Astrocyte (in vitro differentiated cells and primary cell): ENCODE results near the gene PIM2. TPM values are rescaled to one million over a fixed set of nuclear protein-coding genes. Genes with fewer than 3 reads are reported as not detected.

Experiments
- DNase-seq: peaks from one replicate; pipeline ENCODE4 v3.0.0-alpha.2; 2010; ENCODE audit warnings: low read depth
- FAIRE-seq: peaks from 2 replicates; lab custom pipeline; 2011; peaks lifted over from hg19 to GRCh38; lab: Jason Lieb, UNC
- H2AFZ ChIP-seq: 2 replicates; pipeline ENCODE4 v1.6.0; 2012; ENCODE audit warnings: low read depth, low read length, inconsistent platforms
- H3K27ac ChIP-seq: 2 replicates; pipeline ENCODE4 v1.5.1; 2011; ENCODE audit warnings: low read depth, low read length, inconsistent platforms
- H3K27me3 ChIP-seq: 2 replicates; pipeline ENCODE4 v1.6.0; 2011; ENCODE audit warnings: low read length, inconsistent platforms; ENCODE audit not compliant: insufficient read depth
- H3K36me3 ChIP-seq: 2 replicates; pipeline ENCODE4 v1.5.1; 2011; ENCODE audit warnings: low read length, inconsistent platforms; ENCODE audit not compliant: insufficient read depth
- H3K4me1 ChIP-seq: 2 replicates; pipeline ENCODE4 v1.5.1; 2011; ENCODE audit warnings: low read length, inconsistent platforms; ENCODE audit not compliant: insufficient read depth
- H3K4me2 ChIP-seq: 2 replicates; pipeline ENCODE4 v1.6.0; 2012; ENCODE audit warnings: low read length, inconsistent platforms
- H3K4me3 ChIP-seq: 2 replicates; pipeline ENCODE4 v1.5.1; 2011; ENCODE audit warnings: low read depth, mild to moderate bottlenecking, low read length, inconsistent platforms; ENCODE audit not compliant: insufficient read depth
- H3K79me2 ChIP-seq: 2 replicates; pipeline ENCODE4 v1.6.0; 2012; ENCODE audit warnings: mild to moderate bottlenecking, low read length, inconsistent platforms; ENCODE audit not compliant: insufficient read depth
- H3K9ac ChIP-seq: 2 replicates; pipeline ENCODE4 v1.6.0; 2012; ENCODE audit warnings: mild to moderate bottlenecking, low read length, inconsistent platforms
- H3K9me3 ChIP-seq: 2 replicates; pipeline ENCODE4 v1.5.1; 2012; ENCODE audit warnings: low read depth, mild to moderate bottlenecking, low read length, inconsistent platforms; ENCODE audit not compliant: insufficient read depth
- H4K20me1 ChIP-seq: 2 replicates; pipeline ENCODE4 v1.6.0; 2012; ENCODE audit warnings: low read length, inconsistent platforms; ENCODE audit not compliant: insufficient read depth
- H3K27ac Mint-ChIP-seq: one replicate; pipeline ENCODE4 v1.8.0; 2021; ENCODE audit warnings: mild to moderate bottlenecking, mixed read lengths; ENCODE audit not compliant: unreplicated experiment
- H3K27me3 Mint-ChIP-seq: one replicate; pipeline ENCODE4 v1.8.0; 2021; ENCODE audit warnings: low read depth, mixed read lengths; ENCODE audit not compliant: unreplicated experiment
- H3K36me3 Mint-ChIP-seq: one replicate; pipeline ENCODE4 v1.8.0; 2021; ENCODE audit warnings: low read depth, mixed read lengths; ENCODE audit not compliant: unreplicated experiment
- H3K4me1 Mint-ChIP-seq: one replicate; pipeline ENCODE4 v1.8.0; 2021; ENCODE audit warnings: low read depth, mixed read lengths; ENCODE audit not compliant: unreplicated experiment
- H3K4me3 Mint-ChIP-seq: one replicate; pipeline ENCODE4 v1.8.0; 2021; ENCODE audit warnings: mild to moderate bottlenecking, moderate library complexity, mixed read lengths; ENCODE audit not compliant: unreplicated experiment
- H3K9me3 Mint-ChIP-seq: one replicate; pipeline ENCODE4 v1.8.0; 2021; ENCODE audit warnings: mild to moderate bottlenecking, mixed read lengths; ENCODE audit not compliant: unreplicated experiment
- CTCF ChIP-seq: IDR thresholded peaks from 2 replicates; pipeline ENCODE4 v1.5.1; 2011; ENCODE audit warnings: low read depth, mild to moderate bottlenecking, inconsistent platforms, low read length, moderate library complexity; ENCODE audit not compliant: insufficient read depth
- EZH2 ChIP-seq: IDR thresholded peaks from 2 replicates; pipeline ENCODE4 v1.6.1; 2012; ENCODE audit warnings: mild to moderate bottlenecking, low read length, inconsistent platforms; ENCODE audit not compliant: insufficient read depth
- total RNA-seq: library from RNA; stranded (reverse); gene quantifications from 2 replicates; pipeline ENCODE4 v1.2.1, GENCODE V29; 2021

Gene PIM2
- total RNA-seq, 1 donor from 2014 or later, result 13.4 TPM

GRCh38 chrX:48919360-48919841 is 577 bp upstream of the PIM2 start:
- Mint-ChIP-seq H3K9me3 (no peaks in the 10 kb centered on the region), H3K27ac (peak overlapping the region; percentile 87), H3K36me3 (peaks cover 7% of the 10 kb centered on the region), H3K27me3 (no peaks in the 10 kb centered on the region), H3K4me3 (peak overlapping the region; percentile 89), H3K4me1 (peaks cover 10% of the 10 kb centered on the region)
- FAIRE-seq (no peak), DNase-seq (no peak)
- peak overlapping the region; percentile 25 for H3K4me3 ChIP-seq
- no peaks in the 10 kb centered on the region for H3K9me3 ChIP-seq
- H3K36me3 ChIP-seq, result peaks cover 2% of the 10 kb centered on the region
- no peaks in the 10 kb centered on the region for H3K79me2 ChIP-seq
- peak overlapping the region; percentile 87 for H3K4me2 ChIP-seq
- no peak overlapping the region for H3K27ac ChIP-seq
- no peaks in the 10 kb centered on the region for H3K27me3 ChIP-seq
- H4K20me1 ChIP-seq, result peaks cover 13% of the 10 kb centered on the region
- H2AFZ ChIP-seq, result no peak overlapping the region
- H3K4me1 ChIP-seq, result peaks cover 21% of the 10 kb centered on the region
- no peak for TF ChIP-seq EZH2
- no peak for TF ChIP-seq CTCF
- peak overlapping the region; percentile 18 for H3K9ac ChIP-seq

- H2AFZ ChIP-seq, result no peak overlapping the region
- no peak for FAIRE-seq
- peak overlapping the region; percentile 89 for H3K4me3 Mint-ChIP-seq
- H3K4me1 ChIP-seq, result peaks cover 21% of the 10 kb centered on the region
- H4K20me1 ChIP-seq, result peaks cover 13% of the 10 kb centered on the region
- DNase-seq, result no peak
- H3K9me3 Mint-ChIP-seq, result no peaks in the 10 kb centered on the region
- H3K27me3 ChIP-seq, result no peaks in the 10 kb centered on the region
- peaks cover 6% of the 10 kb centered on the region for H3K4me1 Mint-ChIP-seq
- no peaks in the 10 kb centered on the region for H3K79me2 ChIP-seq
- H3K4me2 ChIP-seq, result peak overlapping the region; percentile 87
- peak overlapping the region; percentile 66 for H3K27ac Mint-ChIP-seq
- no peaks in the 10 kb centered on the region for H3K36me3 ChIP-seq
- peak overlapping the region; percentile 55 for H3K4me3 ChIP-seq
- H3K27ac ChIP-seq, result no peak overlapping the region
- H3K27me3 Mint-ChIP-seq, result no peaks in the 10 kb centered on the region
- H3K9ac ChIP-seq, result peak overlapping the region; percentile 65
- peaks cover 3% of the 10 kb centered on the region for H3K36me3 Mint-ChIP-seq
- TF ChIP-seq CTCF, result no peak
- TF ChIP-seq EZH2, result no peak
- H3K9me3 ChIP-seq, result no peaks in the 10 kb centered on the region
These were observed 552 bp downstream of the PIM2 start for GRCh38 chrX:48918301-48918642.

- Histone ChIP-seq H3K9ac (no peak overlapping the region), H4K20me1 (peaks cover 13% of the 10 kb centered on the region), H3K27me3 (no peaks in the 10 kb centered on the region), H3K4me2 (peak overlapping the region; percentile 87), H3K36me3 (no peaks in the 10 kb centered on the region), H2AFZ (no peak overlapping the region), H3K27ac (no peak overlapping the region), H3K79me2 (no peaks in the 10 kb centered on the region), H3K4me1 (peaks cover 21% of the 10 kb centered on the region), H3K9me3 (no peaks in the 10 kb centered on the region), H3K4me3 (peak overlapping the region; percentile 55)
- H3K36me3 Mint-ChIP-seq, result peaks cover 3% of the 10 kb centered on the region
- no peak for TF ChIP-seq EZH2
- TF ChIP-seq CTCF, result peak; percentile 82
- H3K4me1 Mint-ChIP-seq, result peaks cover 6% of the 10 kb centered on the region
- no peaks in the 10 kb centered on the region for H3K27me3 Mint-ChIP-seq
- FAIRE-seq (peak; percentile 99), DNase-seq (peak; percentile 56)
- H3K27ac Mint-ChIP-seq, result peak overlapping the region; percentile 60
- H3K9me3 Mint-ChIP-seq, result no peaks in the 10 kb centered on the region
- peak overlapping the region; percentile 89 for H3K4me3 Mint-ChIP-seq
These were observed 1.5 kb downstream of the PIM2 start for GRCh38 chrX:48917139-48918001.
